Breast epithelium (tissue), 3 donors: ENCODE results near the gene DUSP7.

Experiments
- POLR2A ChIP-seq: fragments of 450-650 bp; IDR thresholded peaks from one replicate; pipeline ENCODE4 v1.6.1; 2016; ENCODE audit warnings: antibody characterized with exemption, mild to moderate bottlenecking, moderate library complexity
- POLR2AphosphoS5 ChIP-seq, 3 donors: sonication (generic); formaldehyde crosslinking; IDR thresholded peaks; one replicate each; pipeline ENCODE4 v1.6.1; 2017; ENCODE audit warnings: antibody characterized with exemption in 3 of 3
- TF ChIP-seq, protein P1 (sequence below), 3 donors: fragments of 450-650 bp; IDR thresholded peaks; one replicate each; pipeline ENCODE4 v1.5.1; 2016 to 2017; ENCODE audit warnings: antibody characterized with exemption in 3 of 3, mild to moderate bottlenecking in 3 of 3, moderate library complexity in 3 of 3

DNA sequence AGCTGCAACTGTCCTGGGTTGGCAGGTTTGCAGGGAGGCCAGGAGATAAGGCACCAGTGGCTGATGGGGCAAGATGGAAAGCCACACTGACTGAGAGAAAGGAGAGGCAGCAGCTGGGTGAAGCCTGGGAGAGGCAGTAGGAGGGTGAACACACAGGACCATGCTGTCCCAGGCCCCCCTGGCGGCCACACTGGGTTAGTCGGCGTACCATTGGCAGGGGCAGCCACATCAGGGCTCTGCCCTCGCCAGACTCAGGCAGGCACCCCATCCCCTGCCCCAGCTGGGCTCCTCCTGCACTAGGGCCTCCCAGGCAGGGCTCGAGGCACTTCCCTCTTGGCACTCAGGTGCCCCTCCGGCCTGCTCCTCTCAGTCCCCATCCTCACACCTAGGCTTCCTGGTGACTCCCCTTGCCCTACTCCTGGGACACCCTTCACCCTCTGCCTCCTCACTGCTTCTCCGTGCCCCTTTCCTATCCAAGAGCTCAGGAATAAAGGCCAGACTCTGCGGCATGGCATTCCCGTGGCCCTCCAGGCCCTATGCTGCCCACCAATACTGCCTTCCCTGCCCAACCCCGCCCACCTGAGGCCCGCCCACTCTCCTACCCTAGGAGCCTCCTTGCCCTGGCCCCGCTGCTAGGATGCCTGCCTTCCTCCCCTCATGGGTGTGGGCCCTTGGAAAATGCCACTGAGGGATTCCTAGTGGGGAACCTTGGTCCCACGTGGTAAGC, 28.7 kb upstream of the DUSP7 start:
- TF ChIP-seq, protein P1, sequence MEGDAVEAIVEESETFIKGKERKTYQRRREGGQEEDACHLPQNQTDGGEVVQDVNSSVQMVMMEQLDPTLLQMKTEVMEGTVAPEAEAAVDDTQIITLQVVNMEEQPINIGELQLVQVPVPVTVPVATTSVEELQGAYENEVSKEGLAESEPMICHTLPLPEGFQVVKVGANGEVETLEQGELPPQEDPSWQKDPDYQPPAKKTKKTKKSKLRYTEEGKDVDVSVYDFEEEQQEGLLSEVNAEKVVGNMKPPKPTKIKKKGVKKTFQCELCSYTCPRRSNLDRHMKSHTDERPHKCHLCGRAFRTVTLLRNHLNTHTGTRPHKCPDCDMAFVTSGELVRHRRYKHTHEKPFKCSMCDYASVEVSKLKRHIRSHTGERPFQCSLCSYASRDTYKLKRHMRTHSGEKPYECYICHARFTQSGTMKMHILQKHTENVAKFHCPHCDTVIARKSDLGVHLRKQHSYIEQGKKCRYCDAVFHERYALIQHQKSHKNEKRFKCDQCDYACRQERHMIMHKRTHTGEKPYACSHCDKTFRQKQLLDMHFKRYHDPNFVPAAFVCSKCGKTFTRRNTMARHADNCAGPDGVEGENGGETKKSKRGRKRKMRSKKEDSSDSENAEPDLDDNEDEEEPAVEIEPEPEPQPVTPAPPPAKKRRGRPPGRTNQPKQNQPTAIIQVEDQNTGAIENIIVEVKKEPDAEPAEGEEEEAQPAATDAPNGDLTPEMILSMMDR (IDR thresholded peaks at IDR 0.05): no peak
- no peak for TF ChIP-seq POLR2A
- no peak for TF ChIP-seq POLR2AphosphoS5 (IDR thresholded peaks at IDR 0.05)
